ENCODE measurements around the gene BCAS4.

Gene BCAS4

GRCh38 chr20:50867805-50868204, 72.9 kb downstream of the BCAS4 start:
- DNase-seq (ENCODE audit: low spot score): no peak
- H3K4me1 ChIP-seq (ENCODE audit: control insufficient read depth in 2 of 2, insufficient read depth in 1 of 2, low read depth in 1 of 2, low read length in 2 of 2): peaks cover 17 to 22% of the 10 kb centered on the region in 2 donors
- H3K9me3 ChIP-seq (replicated peaks in 1 of 2; ENCODE audit: control insufficient read depth in 2 of 2, insufficient read depth in 1 of 2, low read depth in 1 of 2, low read length in 2 of 2): no peaks in the 10 kb centered on the region
- no peak overlapping the region for H3K14ac ChIP-seq (ENCODE audit: low read length)
- H3K4me3 ChIP-seq (ENCODE audit: low read length in 2 of 2): no peak overlapping the region
- H3K27me3 ChIP-seq (ENCODE audit: control insufficient read depth in 3 of 3, insufficient read depth in 3 of 3, low read depth in 1 of 3, low read length in 3 of 3): no peaks in the 10 kb centered on the region
- H3K4me2 ChIP-seq (ENCODE audit: insufficient read depth, low read length, poor library complexity, severe bottlenecking): no peak overlapping the region
- H3K9ac ChIP-seq (ENCODE audit: low read depth, low read length, poor library complexity): no peak overlapping the region
- H3K79me1 ChIP-seq (ENCODE audit: low read depth, low read length): no peaks in the 10 kb centered on the region
- H3K27ac ChIP-seq (replicated peaks; ENCODE audit: low read length): no peak overlapping the region
- WGBS, 2 donors (ENCODE audit: extremely low coverage in 2 of 2, insufficient read length in 2 of 2, insufficient replicate concordance in 1 of 2): no CpG with 5 or more reads among the region's 6 CpGs
- H3K4ac ChIP-seq (ENCODE audit: low read length): no peak overlapping the region
- H4K8ac ChIP-seq (ENCODE audit: low read depth, low read length): no peak overlapping the region
- no peak overlapping the region for H3K18ac ChIP-seq (ENCODE audit: low read length)
- no peak overlapping the region for H2BK5ac ChIP-seq (ENCODE audit: low read length)
- no peak overlapping the region for H3K23ac ChIP-seq (ENCODE audit: low read depth, low read length, poor library complexity)
- no peak overlapping the region for H2AK5ac ChIP-seq (ENCODE audit: low read depth, low read length)
- no peak overlapping the region for H2AFZ ChIP-seq (ENCODE audit: low read length)
- H2BK15ac ChIP-seq (ENCODE audit: low read length): no peak overlapping the region
- H2BK120ac ChIP-seq (ENCODE audit: low read depth, low read length): no peak overlapping the region
- H3K36me3 ChIP-seq (replicated peaks in 1 of 2; ENCODE audit: control insufficient read depth in 2 of 2, insufficient read depth in 2 of 2, low read length in 2 of 2): peaks cover 0 to 2% of the 10 kb centered on the region in 2 donors
- no peak overlapping the region for H2BK12ac ChIP-seq (ENCODE audit: low read length)
- no peak overlapping the region for H4K91ac ChIP-seq (ENCODE audit: low read depth, low read length, poor library complexity)

DNA sequence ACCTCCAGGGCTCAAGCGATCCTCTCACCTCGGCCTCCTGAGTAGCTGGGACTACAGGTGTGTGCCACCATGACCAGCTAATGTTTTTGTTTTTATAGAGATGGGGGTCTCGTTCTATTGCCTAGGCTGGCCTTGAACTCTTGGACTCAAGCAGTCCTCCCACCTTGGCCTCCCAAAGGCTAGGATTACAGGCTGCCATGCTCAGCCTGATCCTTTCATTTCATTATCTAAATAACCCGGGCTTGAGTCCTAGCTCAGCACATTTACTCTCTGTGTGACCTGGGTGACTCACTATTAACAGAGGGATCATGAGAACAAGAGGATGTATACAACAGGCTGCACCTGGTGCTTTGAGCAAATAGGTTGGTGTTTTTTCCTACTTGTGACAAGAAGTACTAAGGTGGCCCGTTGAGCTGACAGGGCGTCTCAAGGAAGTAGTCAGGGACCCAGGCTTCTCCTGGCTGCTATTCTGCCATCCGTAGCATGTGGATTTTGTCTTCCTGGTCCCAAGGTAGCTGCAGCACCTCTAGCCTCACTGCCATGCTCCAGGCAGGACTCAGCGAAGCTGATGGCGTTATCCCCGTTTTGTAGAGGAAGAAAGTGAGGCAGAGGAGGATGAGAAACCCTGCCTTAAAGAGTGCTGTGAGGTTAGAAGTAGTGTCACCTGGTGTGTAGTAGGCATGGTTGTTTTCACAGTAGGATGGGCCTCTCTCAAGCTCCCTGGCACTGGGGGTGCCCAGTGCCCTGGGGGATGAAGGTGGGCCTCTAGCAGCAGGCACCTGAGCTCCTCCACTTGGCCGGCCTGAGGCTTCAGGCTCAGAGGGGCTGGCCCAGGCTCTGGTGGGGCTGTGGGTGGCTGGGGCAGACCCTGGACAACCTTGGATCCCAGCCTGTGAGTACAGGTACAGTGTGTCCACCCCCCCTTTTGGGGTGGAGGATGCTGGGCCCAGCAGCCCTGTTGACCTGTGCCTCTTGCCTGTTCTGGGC, 73.9 kb downstream of the BCAS4 start:
- Histone ChIP-seq H3K27ac (replicated peaks; ENCODE audit: low read length) (no peak overlapping the region), H3K4me2 (ENCODE audit: insufficient read depth, low read length, poor library complexity, severe bottlenecking) (no peak overlapping the region)
- WGBS, 2 donors (ENCODE audit: extremely low coverage in 2 of 2, insufficient read length in 2 of 2, insufficient replicate concordance in 1 of 2): no CpG with 5 or more reads among the region's 11 CpGs

DNA sequence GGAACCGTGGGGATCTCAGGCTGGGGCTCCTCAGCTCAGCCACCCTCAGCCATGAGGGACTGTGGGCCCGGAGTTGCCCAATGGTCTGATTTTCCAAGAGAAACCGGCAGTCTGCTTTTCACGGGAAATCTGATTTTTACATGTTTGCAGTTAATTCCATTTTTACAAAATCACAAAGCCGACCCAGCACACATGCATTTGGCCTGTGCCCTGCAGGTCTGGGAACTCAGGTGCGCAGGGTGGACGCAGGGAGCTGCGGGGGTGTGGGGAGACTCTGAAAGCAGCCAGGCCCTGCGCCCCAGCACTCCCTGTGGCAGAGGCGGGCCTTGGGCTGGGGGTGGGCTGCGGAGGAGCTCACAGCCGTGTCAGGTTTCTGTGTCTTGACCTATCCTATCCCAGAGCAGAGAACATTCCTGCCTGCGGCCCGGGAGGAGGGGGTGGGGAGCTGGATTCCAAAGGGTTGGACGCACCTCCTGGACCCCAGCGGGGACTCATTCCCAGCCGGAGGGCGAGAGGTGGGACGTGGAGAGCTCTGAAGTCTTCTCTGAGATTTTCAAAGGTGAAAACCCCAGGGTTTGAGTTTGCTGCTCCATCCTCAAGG, 75.8 kb downstream of the BCAS4 start:
- peak overlapping the region; percentile 91 for H3K27ac ChIP-seq (replicated peaks; ENCODE audit: low read length)
- H3K79me1 ChIP-seq (ENCODE audit: low read depth, low read length): peaks cover 5% of the 10 kb centered on the region
- H3K4me3 ChIP-seq (ENCODE audit: low read length in 2 of 2): peak overlapping the region; percentile 31 to 57

More for the DNA sequence above, 73.9 kb downstream of the BCAS4 start:
- no peak overlapping the region for H2AFZ ChIP-seq (ENCODE audit: low read length)
- peak overlapping the region; percentile 60 for H4K91ac ChIP-seq (ENCODE audit: low read depth, low read length, poor library complexity)
- H3K9ac ChIP-seq (ENCODE audit: low read depth, low read length, poor library complexity): peak overlapping the region; percentile 51
- no peak overlapping the region for H3K23ac ChIP-seq (ENCODE audit: low read depth, low read length, poor library complexity)
- no peak overlapping the region for H3K4me3 ChIP-seq (ENCODE audit: low read length in 2 of 2)
- DNase-seq (ENCODE audit: low spot score): no peak
- peak overlapping the region; percentile 71 for H2BK15ac ChIP-seq (ENCODE audit: low read length)
- H3K4ac ChIP-seq (ENCODE audit: low read length): no peak overlapping the region
- H4K8ac ChIP-seq (ENCODE audit: low read depth, low read length): peak overlapping the region; percentile 93
- H3K36me3 ChIP-seq (replicated peaks in 1 of 2; ENCODE audit: control insufficient read depth in 2 of 2, insufficient read depth in 2 of 2, low read length in 2 of 2): peaks cover 0 to 3% of the 10 kb centered on the region in 2 donors
- no peaks in the 10 kb centered on the region for H3K79me1 ChIP-seq (ENCODE audit: low read depth, low read length)
- H2AK5ac ChIP-seq (ENCODE audit: low read depth, low read length): peak overlapping the region; percentile 98
- H3K27me3 ChIP-seq (ENCODE audit: control insufficient read depth in 3 of 3, insufficient read depth in 3 of 3, low read depth in 1 of 3, low read length in 3 of 3): no peaks in the 10 kb centered on the region
- no peak overlapping the region for H2BK120ac ChIP-seq (ENCODE audit: low read depth, low read length)
- H3K4me1 ChIP-seq (ENCODE audit: control insufficient read depth in 2 of 2, insufficient read depth in 1 of 2, low read depth in 1 of 2, low read length in 2 of 2): peaks cover 21 to 31% of the 10 kb centered on the region in 2 donors
- no peaks in the 10 kb centered on the region for H3K9me3 ChIP-seq (replicated peaks in 1 of 2; ENCODE audit: control insufficient read depth in 2 of 2, insufficient read depth in 1 of 2, low read depth in 1 of 2, low read length in 2 of 2)
- H3K18ac ChIP-seq (ENCODE audit: low read length): peak overlapping the region; percentile 58
- no peak overlapping the region for H2BK12ac ChIP-seq (ENCODE audit: low read length)
- no peak overlapping the region for H3K14ac ChIP-seq (ENCODE audit: low read length)
- peak overlapping the region; percentile 83 for H2BK5ac ChIP-seq (ENCODE audit: low read length)

More for the DNA sequence above, 75.8 kb downstream of the BCAS4 start:
- peak overlapping the region; percentile 92 for H3K23ac ChIP-seq (ENCODE audit: low read depth, low read length, poor library complexity)
- peak overlapping the region; percentile 99 for H2AK5ac ChIP-seq (ENCODE audit: low read depth, low read length)
- H3K9ac ChIP-seq (ENCODE audit: low read depth, low read length, poor library complexity): peak overlapping the region; percentile 74
- no CpG with 5 or more reads among the region's 19 CpGs for WGBS, 2 donors (ENCODE audit: extremely low coverage in 2 of 2, insufficient read length in 2 of 2, insufficient replicate concordance in 1 of 2)
- DNase-seq (ENCODE audit: low spot score): peak; percentile 82
- peak overlapping the region; percentile 93 for H2AFZ ChIP-seq (ENCODE audit: low read length)
- peak overlapping the region; percentile 83 for H2BK15ac ChIP-seq (ENCODE audit: low read length)
- no peaks in the 10 kb centered on the region for H3K27me3 ChIP-seq (ENCODE audit: control insufficient read depth in 3 of 3, insufficient read depth in 3 of 3, low read depth in 1 of 3, low read length in 3 of 3)
- H3K14ac ChIP-seq (ENCODE audit: low read length): peak overlapping the region; percentile 42
- H3K9me3 ChIP-seq (replicated peaks in 1 of 2; ENCODE audit: control insufficient read depth in 2 of 2, insufficient read depth in 1 of 2, low read depth in 1 of 2, low read length in 2 of 2): no peaks in the 10 kb centered on the region
- H3K4me1 ChIP-seq (ENCODE audit: control insufficient read depth in 2 of 2, insufficient read depth in 1 of 2, low read depth in 1 of 2, low read length in 2 of 2): peaks cover 26 to 35% of the 10 kb centered on the region in 2 donors
- H4K8ac ChIP-seq (ENCODE audit: low read depth, low read length): no peak overlapping the region
- H3K4me2 ChIP-seq (ENCODE audit: insufficient read depth, low read length, poor library complexity, severe bottlenecking): peak overlapping the region; percentile 46
- H3K18ac ChIP-seq (ENCODE audit: low read length): peak overlapping the region; percentile 99
- H2BK5ac ChIP-seq (ENCODE audit: low read length): peak overlapping the region; percentile 76
- peak overlapping the region; percentile 92 for H2BK12ac ChIP-seq (ENCODE audit: low read length)
- H4K91ac ChIP-seq (ENCODE audit: low read depth, low read length, poor library complexity): peak overlapping the region; percentile 88
- peaks cover 0 to 3% of the 10 kb centered on the region in 2 donors for H3K36me3 ChIP-seq (replicated peaks in 1 of 2; ENCODE audit: control insufficient read depth in 2 of 2, insufficient read depth in 2 of 2, low read length in 2 of 2)
- H3K4ac ChIP-seq (ENCODE audit: low read length): peak overlapping the region; percentile 99
- H2BK120ac ChIP-seq (ENCODE audit: low read depth, low read length): peak overlapping the region; percentile 73

Data from neuronal stem cell (in vitro differentiated cells).